Ectodermal cell (in vitro differentiated cells): Measurements from ENCODE around the gene PIGU.

ENCODE experiments used
- H3K27ac ChIP-seq: 2 replicates; pipeline ENCODE4 v1.7.0; 2013; ENCODE audit warnings: mild to moderate bottlenecking, low read depth, low read length; ENCODE audit not compliant: insufficient read depth, poor library complexity, severe bottlenecking
- H3K27me3 ChIP-seq: 2 replicates; pipeline ENCODE4 v1.7.0; 2013; ENCODE audit warnings: mild to moderate bottlenecking, low read length; ENCODE audit not compliant: insufficient read depth, control insufficient read depth, poor library complexity, severe bottlenecking
- H3K36me3 ChIP-seq: one replicate; pipeline ENCODE4 v1.7.0; 2013; ENCODE audit warnings: low read length; ENCODE audit not compliant: control insufficient read depth, insufficient read depth
- H3K4me1 ChIP-seq: one replicate; pipeline ENCODE4 v1.7.0; 2013; ENCODE audit warnings: low read length; ENCODE audit not compliant: control insufficient read depth, insufficient read depth
- H3K4me3 ChIP-seq: 2 replicates; pipeline ENCODE4 v1.7.0; 2013; ENCODE audit warnings: low read depth, low read length, control low read depth; ENCODE audit not compliant: insufficient read depth
- H3K9me3 ChIP-seq: 2 replicates; pipeline ENCODE4 v1.7.0; 2013; ENCODE audit warnings: mild to moderate bottlenecking, low read length, moderate library complexity; ENCODE audit not compliant: control insufficient read depth
- WGBS, 2 experiments: methylation state at CpG; one replicate each; pipeline ENCODE4 v1.1.7; 2013; ENCODE audit warnings: missing lambda C conversion rate in 2 of 2; 5-methylcytosine and 5-hydroxymethylcytosine counted together

Gene PIGU

DNA sequence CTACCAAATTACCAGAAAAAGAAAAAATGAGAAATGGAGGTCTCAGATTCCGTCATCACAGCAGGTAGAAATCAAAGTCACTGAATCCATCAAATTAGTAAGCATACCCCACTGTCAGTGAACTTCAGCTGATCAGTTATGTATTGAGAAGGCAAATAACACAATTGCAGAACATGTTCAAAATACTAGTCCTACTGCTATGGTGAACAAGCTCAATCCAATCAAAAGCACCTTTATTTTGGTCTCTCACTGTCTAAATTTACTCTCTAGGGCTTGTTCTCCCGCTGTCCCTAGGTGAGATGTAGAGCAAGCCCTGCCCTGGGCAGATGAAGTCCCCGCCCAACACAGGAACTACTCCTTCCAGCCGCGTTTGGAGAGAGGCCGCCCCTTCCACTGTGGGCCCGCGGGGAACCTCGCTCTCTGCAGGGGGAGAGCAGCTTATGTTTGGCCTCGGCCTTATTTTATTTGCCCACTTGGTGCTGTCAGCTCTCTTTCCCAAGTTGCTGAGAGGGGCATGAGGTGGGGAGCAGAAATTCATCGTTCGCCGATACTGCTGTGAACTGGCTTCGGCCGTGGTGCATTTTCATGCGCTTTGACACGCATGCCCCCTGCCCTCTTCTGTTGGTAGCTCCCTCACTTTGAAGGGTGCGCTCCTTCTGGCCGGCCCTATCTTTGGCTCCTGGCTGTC, 132.6 kb downstream of the PIGU start:
- H3K36me3 ChIP-seq = peaks cover 15% of the 10 kb centered on the region
- no peaks in the 10 kb centered on the region for H3K9me3 ChIP-seq
- no peak overlapping the region for H3K4me3 ChIP-seq
- no peaks in the 10 kb centered on the region for H3K4me1 ChIP-seq
- H3K27me3 ChIP-seq = no peaks in the 10 kb centered on the region
- no peak overlapping the region for H3K27ac ChIP-seq
- WGBS, 2 experiments = 55 to 59% methylated on average over 19 of the region's 19 CpGs

DNA sequence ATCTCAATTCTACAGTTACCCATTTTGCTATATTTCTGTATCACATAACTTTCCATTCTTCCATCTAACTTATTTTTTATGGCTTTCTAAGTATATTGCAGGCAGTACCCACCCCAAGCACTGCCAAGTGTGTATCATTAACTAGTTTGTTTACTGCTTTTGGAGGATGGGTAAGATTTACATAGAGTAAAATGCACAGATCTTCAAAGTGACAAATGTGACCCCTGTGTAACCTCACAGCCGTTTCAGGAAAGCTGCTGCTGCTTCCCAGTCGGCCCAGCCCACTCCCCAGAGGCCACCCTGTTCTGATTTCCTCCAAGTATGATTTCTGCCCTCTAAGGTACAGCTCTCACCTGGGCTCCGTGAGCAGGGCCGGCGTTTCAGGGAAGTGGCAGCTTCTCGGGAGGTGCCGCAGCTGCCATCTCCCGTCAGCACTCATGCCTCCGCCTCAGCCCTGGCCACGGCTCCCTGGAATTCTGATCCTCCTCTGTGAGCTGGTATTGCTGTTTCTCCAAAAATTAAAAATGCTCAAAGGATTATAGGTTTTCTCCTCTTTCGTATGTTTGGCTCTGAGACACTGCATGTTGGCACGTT, 133.3 kb downstream of the PIGU start:
- Histone ChIP-seq H3K27me3 (no peaks in the 10 kb centered on the region), H3K4me3 (no peak overlapping the region), H3K36me3 (peaks cover 15% of the 10 kb centered on the region), H3K4me1 (no peaks in the 10 kb centered on the region), H3K9me3 (no peaks in the 10 kb centered on the region), H3K27ac (no peak overlapping the region)
- 86 to 89% methylated on average over 12 of the region's 12 CpGs for WGBS, 2 experiments

DNA sequence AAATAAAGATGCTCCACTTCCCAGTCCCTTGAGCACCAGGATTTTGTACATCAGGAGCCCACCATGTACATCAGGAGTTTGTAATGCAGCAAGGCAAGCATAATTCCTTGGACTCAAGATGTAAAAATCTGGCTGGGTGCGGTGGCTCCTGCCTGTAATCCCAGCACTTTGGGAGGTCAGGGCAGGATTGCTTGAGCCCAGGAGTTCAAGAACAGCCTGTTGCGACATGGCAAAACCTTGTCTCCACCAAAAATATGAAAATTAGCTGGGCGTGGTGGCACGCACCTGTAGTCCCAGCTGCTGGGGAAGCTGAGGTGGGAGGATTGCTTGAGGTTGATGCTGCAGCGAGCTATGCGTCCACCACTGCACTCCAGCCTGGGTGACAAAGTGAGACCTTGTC, 134.5 kb downstream of the PIGU start:
- Histone ChIP-seq H3K9me3 (no peaks in the 10 kb centered on the region), H3K27ac (no peak overlapping the region), H3K36me3 (peaks cover 17% of the 10 kb centered on the region), H3K4me1 (no peaks in the 10 kb centered on the region), H3K4me3 (no peak overlapping the region), H3K27me3 (no peaks in the 10 kb centered on the region)
- 95 to 96% methylated on average over 6 of the region's 6 CpGs for WGBS, 2 experiments

DNA sequence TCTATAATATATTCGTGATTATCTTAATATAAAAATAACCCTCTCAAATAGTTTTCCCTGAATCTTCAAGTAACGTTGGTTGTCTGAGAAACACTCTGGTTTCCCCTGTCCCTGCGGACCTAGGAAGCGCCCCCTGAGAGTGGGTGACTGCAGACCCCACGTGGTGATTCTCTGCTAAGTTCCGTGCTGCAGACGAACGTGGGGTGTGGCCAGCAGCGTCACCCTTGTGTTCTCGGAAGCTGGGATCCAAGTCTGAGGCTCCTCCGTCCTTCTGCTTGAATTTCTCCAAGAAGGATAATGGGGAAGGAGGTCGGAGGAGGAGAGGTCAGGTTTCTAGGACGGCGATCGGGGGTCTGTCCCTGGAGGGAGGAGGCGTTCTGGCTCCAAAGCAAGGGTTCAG, 135.0 kb downstream of the PIGU start:
- no peaks in the 10 kb centered on the region for H3K27me3 ChIP-seq
- 92% methylated on average over 15 to 16 of the region's 16 CpGs for WGBS, 2 experiments
- no peaks in the 10 kb centered on the region for H3K4me1 ChIP-seq
- peaks cover 22% of the 10 kb centered on the region for H3K36me3 ChIP-seq
- no peak overlapping the region for H3K27ac ChIP-seq
- no peak overlapping the region for H3K4me3 ChIP-seq
- H3K9me3 ChIP-seq = no peaks in the 10 kb centered on the region

DNA sequence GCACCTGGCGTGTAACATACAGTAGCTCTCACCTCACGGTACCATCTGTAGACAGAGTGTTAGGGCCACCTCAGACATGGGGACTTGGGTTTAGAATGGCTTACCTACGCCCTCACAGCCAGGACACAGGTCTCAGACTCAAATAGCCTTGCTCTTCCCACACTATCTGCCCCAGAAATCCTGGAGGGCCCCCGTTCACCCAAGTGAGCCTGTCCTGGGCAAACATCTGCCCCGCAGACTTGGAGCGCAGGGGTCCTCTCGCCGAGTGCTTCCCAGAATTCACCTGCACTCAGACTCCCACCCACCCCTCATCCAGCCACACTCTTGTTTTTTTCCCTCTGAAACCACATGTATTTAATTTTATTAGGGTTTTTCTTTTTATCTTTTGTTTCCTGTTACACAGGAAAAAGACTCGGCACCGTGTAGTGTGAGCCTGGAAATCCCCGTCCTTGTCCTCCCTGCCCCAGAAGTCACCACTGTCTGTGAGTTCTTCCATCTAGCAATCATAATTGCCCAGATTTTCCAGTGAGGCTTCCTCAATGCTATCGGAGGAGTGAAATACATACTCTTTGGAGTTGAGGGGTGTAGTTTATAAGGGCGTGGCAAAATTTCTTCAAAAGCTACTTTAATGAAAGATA, 135.5 kb downstream of the PIGU start:
- H3K27ac ChIP-seq = no peak overlapping the region
- no peaks in the 10 kb centered on the region for H3K27me3 ChIP-seq
- H3K9me3 ChIP-seq = no peaks in the 10 kb centered on the region
- H3K4me1 ChIP-seq = no peaks in the 10 kb centered on the region
- 97% methylated on average over 11 to 12 of the region's 13 CpGs for WGBS, 2 experiments
- H3K36me3 ChIP-seq = peaks cover 25% of the 10 kb centered on the region
- no peak overlapping the region for H3K4me3 ChIP-seq

DNA sequence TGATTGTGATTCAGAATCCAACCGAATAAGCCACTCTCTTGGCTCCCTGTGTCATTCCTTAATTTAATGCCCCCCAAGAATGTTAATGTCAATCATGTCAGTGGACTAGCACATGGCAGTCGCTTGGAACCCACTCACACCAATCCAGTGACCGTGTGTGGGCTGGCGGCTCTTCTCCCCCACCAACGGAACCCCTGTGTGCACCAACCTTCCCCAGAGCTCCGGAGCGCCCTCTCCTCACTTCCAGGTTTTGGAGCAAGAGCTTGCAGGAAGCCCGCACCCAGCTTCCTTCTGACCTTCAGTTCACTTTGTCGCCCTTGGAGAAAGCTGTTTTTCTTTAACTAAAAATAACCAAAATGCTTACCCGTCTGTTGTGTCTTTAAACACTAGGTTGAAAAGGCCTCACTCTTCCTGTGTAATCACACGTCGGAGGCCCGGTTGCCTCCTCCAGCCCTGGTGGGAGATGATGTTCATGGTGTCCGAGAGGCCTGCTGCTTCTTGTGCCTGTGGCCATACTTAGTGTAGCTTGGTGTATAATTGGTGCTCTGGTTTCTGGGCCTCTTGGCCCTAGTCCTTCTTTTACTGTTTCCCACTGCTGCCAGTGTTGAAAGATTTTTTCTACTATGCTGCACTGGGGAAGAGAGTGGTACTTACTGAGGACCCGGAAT, 136.2 kb downstream of the PIGU start:
- no peak overlapping the region for H3K4me3 ChIP-seq
- no peak overlapping the region for H3K27ac ChIP-seq
- H3K4me1 ChIP-seq = no peaks in the 10 kb centered on the region
- WGBS, 2 experiments = 95 to 98% methylated on average over 15 of the region's 15 CpGs
- H3K9me3 ChIP-seq = no peaks in the 10 kb centered on the region
- H3K27me3 ChIP-seq = no peaks in the 10 kb centered on the region
- peaks cover 25% of the 10 kb centered on the region for H3K36me3 ChIP-seq

DNA sequence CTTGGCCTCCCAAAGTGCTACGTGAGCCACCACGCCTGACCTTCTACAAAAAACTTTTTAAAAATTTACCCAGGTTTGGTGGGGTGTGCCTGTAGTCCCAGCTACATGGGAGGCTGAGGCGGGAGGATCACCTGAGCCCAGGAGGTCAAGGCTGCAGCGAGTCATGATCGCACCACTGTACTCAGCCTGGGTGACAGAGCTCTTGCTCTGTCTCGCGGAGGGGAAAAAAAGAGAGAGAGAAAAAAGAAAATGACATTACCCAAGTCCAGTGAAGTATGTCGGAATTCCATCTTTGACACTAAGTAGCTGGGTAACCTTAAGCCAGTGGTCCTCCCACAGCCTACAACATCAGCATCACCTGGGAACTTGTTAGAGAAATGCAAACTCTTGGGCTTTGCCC, 137.1 kb downstream of the PIGU start:
- Histone ChIP-seq H3K9me3 (no peaks in the 10 kb centered on the region), H3K4me1 (no peaks in the 10 kb centered on the region), H3K36me3 (peaks cover 31% of the 10 kb centered on the region), H3K27me3 (no peaks in the 10 kb centered on the region), H3K27ac (no peak overlapping the region), H3K4me3 (no peak overlapping the region)
- 92 to 94% methylated on average over 8 of the region's 8 CpGs for WGBS, 2 experiments

DNA sequence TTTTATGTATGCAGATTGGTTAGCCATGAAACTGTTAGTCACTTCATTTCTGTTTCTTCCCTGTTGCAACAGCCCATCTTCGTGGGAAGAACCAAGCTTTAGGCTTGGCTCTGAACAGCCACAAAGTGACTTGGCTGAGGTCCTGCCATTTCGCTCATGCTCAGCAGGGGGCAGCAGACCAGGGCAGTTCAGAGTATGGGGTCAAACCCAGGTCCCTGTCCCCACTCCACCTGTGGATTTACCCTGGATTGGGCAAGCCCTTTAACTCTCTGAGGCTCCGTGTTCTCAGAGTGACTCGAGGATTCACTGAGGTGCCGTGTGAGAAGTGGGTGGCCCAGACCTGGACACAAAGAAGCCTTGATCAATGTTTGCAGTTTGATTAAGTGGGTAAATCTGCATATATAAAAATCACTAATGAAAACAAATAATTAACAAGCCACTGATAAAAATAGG, 138.2 kb downstream of the PIGU start:
- WGBS, 2 experiments = 71 to 73% methylated on average over 5 of the region's 5 CpGs

DNA sequence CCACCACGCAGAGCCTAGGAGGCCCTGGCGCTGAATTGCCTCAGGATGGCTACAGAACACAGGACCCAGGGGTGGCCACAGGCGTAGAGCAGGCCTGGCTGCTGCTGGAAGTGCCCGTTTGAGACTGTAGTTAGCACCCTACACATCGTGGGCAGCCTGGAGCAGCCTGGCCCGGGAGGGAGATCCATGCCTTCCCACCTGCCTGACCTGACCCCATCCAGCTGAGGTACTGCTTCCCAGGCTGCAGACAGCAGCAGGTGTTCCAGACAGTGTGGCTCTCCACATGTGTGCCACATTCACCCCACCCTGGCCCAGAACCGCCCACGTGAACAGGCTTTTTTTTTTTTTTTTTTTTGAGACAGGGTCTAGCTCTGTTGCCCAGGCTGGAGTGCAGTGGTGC, 139.2 kb downstream of the PIGU start:
- Histone ChIP-seq H3K27ac (no peak overlapping the region), H3K36me3 (peaks cover 43% of the 10 kb centered on the region), H3K4me3 (no peak overlapping the region), H3K9me3 (no peaks in the 10 kb centered on the region), H3K4me1 (no peaks in the 10 kb centered on the region), H3K27me3 (no peaks in the 10 kb centered on the region)
- 93 to 97% methylated on average over 8 of the region's 8 CpGs for WGBS, 2 experiments

More for the DNA sequence above, 138.2 kb downstream of the PIGU start:
- no peak overlapping the region for H3K4me3 ChIP-seq
- no peak overlapping the region for H3K27ac ChIP-seq
- H3K9me3 ChIP-seq = no peaks in the 10 kb centered on the region
- H3K36me3 ChIP-seq = peaks cover 39% of the 10 kb centered on the region
- no peaks in the 10 kb centered on the region for H3K27me3 ChIP-seq
- no peaks in the 10 kb centered on the region for H3K4me1 ChIP-seq

DNA sequence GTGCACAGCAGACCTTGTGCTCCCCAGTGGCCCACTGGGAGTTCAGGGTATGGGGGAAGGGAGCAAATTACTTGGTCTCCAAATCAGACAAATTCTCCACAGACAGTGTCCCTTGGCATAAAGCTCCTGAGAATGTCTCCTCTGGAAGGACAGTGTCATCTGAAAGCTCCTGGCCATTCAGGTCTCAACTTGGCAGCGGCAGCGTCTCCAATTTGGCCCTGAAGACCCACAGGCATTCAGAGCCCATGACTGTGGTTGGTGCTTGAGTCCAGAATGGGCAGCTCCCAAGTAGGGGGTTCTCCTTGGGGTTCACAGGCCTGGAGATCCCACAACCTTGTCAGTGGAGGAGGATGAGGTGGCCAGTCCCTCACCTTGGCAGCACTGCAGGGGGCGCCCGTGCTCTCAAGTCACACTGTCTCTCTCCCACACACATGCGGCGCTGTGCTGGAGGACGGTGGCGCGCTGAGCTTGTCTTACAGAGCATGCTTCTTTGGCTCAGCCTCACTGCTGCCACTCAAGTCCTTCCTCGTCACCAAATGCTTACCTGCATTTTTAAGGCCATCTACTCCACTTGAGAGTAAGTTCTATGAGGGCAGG, 140.0 kb downstream of the PIGU start:
- Histone ChIP-seq H3K4me1 (no peaks in the 10 kb centered on the region), H3K4me3 (no peak overlapping the region), H3K27ac (no peak overlapping the region), H3K36me3 (peaks cover 43% of the 10 kb centered on the region), H3K9me3 (no peaks in the 10 kb centered on the region), H3K27me3 (no peaks in the 10 kb centered on the region)
- 89 to 91% methylated on average over 10 of the region's 10 CpGs for WGBS, 2 experiments
